HEK293T (cell line): ENCODE measurements around the gene RPSA.
"Not testable (repeated sequence)": the region's sequence is repeated elsewhere in the genome, so short reads cannot be mapped to it uniquely, and the experiment has no call there.

Experiments
- CTCF ChIA-PET: fragments of 350-600 bp; formaldehyde crosslinking; extraction: SDS; loops from one replicate; lab custom pipeline; 2021; ENCODE audit warnings: antibody characterized with exemption, inconsistent platforms; lab: Yijun Ruan, JAX
- POLR2A ChIA-PET: fragments of 350-600 bp; formaldehyde crosslinking; extraction: SDS; loops from one replicate; lab custom pipeline; 2020; ENCODE audit warnings: antibody characterized with exemption, inconsistent platforms; lab: Yijun Ruan, JAX
- DNase-seq: peaks from one replicate; pipeline ENCODE4 v3.0.0; 2012; ENCODE audit warnings: mixed read lengths; ENCODE audit errors: extremely low spot score
- ARNT ChIP-seq: fragments of 450-650 bp; IDR thresholded peaks from 2 replicates; pipeline ENCODE4 v1.6.1; 2017; ENCODE audit warnings: mild to moderate bottlenecking
- BHLHE40 ChIP-seq: fragments of 450-650 bp; IDR thresholded peaks from 2 replicates; pipeline ENCODE4 v1.6.1; 2016; ENCODE audit warnings: mild to moderate bottlenecking, moderate library complexity, borderline replicate concordance
- CTBP1 ChIP-seq: fragments of 450-650 bp; IDR thresholded peaks from 2 replicates; pipeline ENCODE4 v1.6.1; 2016; ENCODE audit warnings: borderline replicate concordance
- ELF4 ChIP-seq: fragments of 450-650 bp; IDR thresholded peaks from 2 replicates; pipeline ENCODE4 v1.6.1; 2017; ENCODE audit warnings: antibody characterized with exemption
- FOXA1 ChIP-seq: fragments of 450-650 bp; IDR thresholded peaks from 2 replicates; pipeline ENCODE4 v1.6.1; 2016; ENCODE audit warnings: mild to moderate bottlenecking
- FOXK2 ChIP-seq: fragments of 450-650 bp; IDR thresholded peaks from 2 replicates; pipeline ENCODE4 v1.6.1; 2016; ENCODE audit warnings: mild to moderate bottlenecking
- FOXM1 ChIP-seq: fragments of 450-650 bp; IDR thresholded peaks from 2 replicates; pipeline ENCODE4 v1.6.1; 2017; ENCODE audit warnings: mild to moderate bottlenecking, borderline replicate concordance
- HDGF ChIP-seq: fragments of 450-650 bp; IDR thresholded peaks from 2 replicates; pipeline ENCODE4 v1.6.1; 2017; ENCODE audit warnings: antibody characterized with exemption, borderline replicate concordance
- L3MBTL2 ChIP-seq: fragments of 450-650 bp; conservative IDR thresholded peaks from 2 replicates; pipeline ENCODE4 v1.6.1; 2016; ENCODE audit warnings: mild to moderate bottlenecking
- LEF1 ChIP-seq: fragments of 450-650 bp; IDR thresholded peaks from 2 replicates; pipeline ENCODE4 v1.6.1; 2017; ENCODE audit warnings: mild to moderate bottlenecking, borderline replicate concordance
- NFRKB ChIP-seq: fragments of 450-650 bp; IDR thresholded peaks from 2 replicates; pipeline ENCODE4 v1.6.1; 2016; ENCODE audit warnings: mild to moderate bottlenecking, moderate library complexity
- PKNOX1 ChIP-seq: fragments of 450-650 bp; IDR thresholded peaks from 2 replicates; pipeline ENCODE4 v1.6.1; 2016
- SP1 ChIP-seq: fragments of 450-650 bp; IDR thresholded peaks from 2 replicates; pipeline ENCODE4 v1.6.1; 2017
- SUZ12 ChIP-seq: fragments of 450-650 bp; IDR thresholded peaks from 2 replicates; pipeline ENCODE4 v1.6.1; 2016; ENCODE audit warnings: mild to moderate bottlenecking
- TARDBP ChIP-seq: fragments of 450-650 bp; IDR thresholded peaks from 2 replicates; pipeline ENCODE4 v1.6.1; 2016
- ZNF384 ChIP-seq: fragments of 450-650 bp; IDR thresholded peaks from 2 replicates; pipeline ENCODE4 v1.6.1; 2016

Gene RPSA

GRCh38 chr3:39453134-39453533 is 46.6 kb downstream of the RPSA start:
- POLR2A ChIA-PET = no interaction called here
- TF ChIP-seq LEF1 (no peak), TARDBP (no peak), SUZ12 (no peak), NFRKB (no peak), ARNT (no peak), CTBP1 (no peak), BHLHE40 (no peak), HDGF (no peak), FOXA1 (no peak)
- CTCF ChIA-PET = no interaction called here
- no peak for DNase-seq

- DNase-seq, CTCF ChIA-PET, POLR2A ChIA-PET: not testable (repeated sequence)
These were observed 47.4 kb downstream of the RPSA start for GRCh38 chr3:39453872-39454271.

- TF ChIP-seq FOXM1 = no peak
- no peak for TF ChIP-seq PKNOX1
- TF ChIP-seq HDGF = no peak
- TF ChIP-seq SP1 = no peak
- no peak for TF ChIP-seq SUZ12
- no peak for TF ChIP-seq ARNT
- no peak for TF ChIP-seq L3MBTL2
- no peak for TF ChIP-seq CTBP1
- TF ChIP-seq FOXA1 = no peak
- no peak for TF ChIP-seq ZNF384
- no peak for TF ChIP-seq ELF4
- CTCF ChIA-PET = interaction anchor here (1.3 kb wide), 1 partner anchor 44 kb away, joined by 3 read pairs; no protein-coding TSS in a partner anchor
- POLR2A ChIA-PET = no interaction called here
- no peak for DNase-seq
These were observed 48.2 kb downstream of the RPSA start for GRCh38 chr3:39454591-39455217.

GRCh38 chr3:39456159-39456558 is 49.6 kb downstream of the RPSA start:
- TF ChIP-seq SP1 (no peak), TARDBP (no peak), BHLHE40 (no peak), L3MBTL2 (no peak), SUZ12 (no peak), ELF4 (no peak), NFRKB (no peak), FOXA1 (no peak), FOXM1 (no peak), CTBP1 (no peak), ARNT (no peak), FOXK2 (no peak), PKNOX1 (no peak), LEF1 (no peak), ZNF384 (no peak), HDGF (no peak)
- ChIA-PET CTCF (no interaction called here), POLR2A (no interaction called here)
- no peak for DNase-seq

- TF ChIP-seq SUZ12 = no peak
- no peak for TF ChIP-seq ARNT
- TF ChIP-seq ELF4 = no peak
- no peak for TF ChIP-seq FOXA1
- TF ChIP-seq ZNF384 = no peak
- TF ChIP-seq L3MBTL2 = no peak
- no peak for TF ChIP-seq FOXM1
- TF ChIP-seq SP1 = no peak
- TF ChIP-seq TARDBP = no peak
- no peak for TF ChIP-seq BHLHE40
- TF ChIP-seq LEF1 = no peak
- no peak for TF ChIP-seq PKNOX1
- no peak for TF ChIP-seq CTBP1
- no peak for TF ChIP-seq HDGF
- TF ChIP-seq FOXK2 = no peak
- DNase-seq = no peak
- ChIA-PET POLR2A (no interaction called here), CTCF (no interaction called here)
These were observed 50.8 kb downstream of the RPSA start for GRCh38 chr3:39457361-39457760.

- DNase-seq, CTCF ChIA-PET, POLR2A ChIA-PET: not testable (repeated sequence)
These were observed 52.1 kb downstream of the RPSA start for GRCh38 chr3:39458579-39458978.

GRCh38 chr3:39460677-39461076 is 54.2 kb downstream of the RPSA start:
- CTCF ChIA-PET = interaction anchor here (1.2 kb wide), 1 partner anchor 38 kb away, joined by 3 read pairs; no protein-coding TSS in a partner anchor
- no peak for DNase-seq
- POLR2A ChIA-PET = no interaction called here
- TF ChIP-seq BHLHE40 (no peak), FOXM1 (no peak), FOXA1 (no peak), NFRKB (no peak), LEF1 (no peak), HDGF (no peak), ZNF384 (no peak), L3MBTL2 (no peak), FOXK2 (no peak), ELF4 (no peak), SUZ12 (no peak), TARDBP (no peak)
